ENCODE results near the gene MGAT4A. TPM values are rescaled to one million over a fixed set of nuclear protein-coding genes. Genes with fewer than 3 reads are reported as not detected.

MGAT4A gene
- total RNA-seq, 2 donors from 2014 or later, result 34.2 to 36.2 TPM

DNA sequence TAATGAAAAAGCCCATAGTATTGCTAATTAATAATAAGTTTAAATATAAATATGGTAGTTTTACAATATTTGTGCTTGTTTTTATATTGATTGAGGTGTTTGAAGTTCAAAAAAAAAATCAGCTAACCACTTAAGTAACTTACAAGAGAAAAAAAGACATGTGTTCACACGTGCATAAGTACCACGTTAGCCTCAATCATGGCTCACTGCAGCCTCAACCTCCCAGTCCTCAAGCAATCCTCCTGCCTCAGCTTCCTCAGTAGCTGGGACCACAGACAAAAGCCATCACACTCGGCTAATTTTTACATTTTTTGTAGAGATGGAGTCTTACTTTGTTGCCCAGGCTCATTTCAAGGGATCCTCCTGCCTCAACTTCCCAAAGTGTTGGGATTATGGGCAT lies 19.4 kb downstream of the MGAT4A start:
- intact Hi-C loops (cut with DNase I), result no loop called here
- DNase-seq (ENCODE audit: low spot score), result no peak

GRCh38 chr2:98710734-98711133 lies 20.2 kb downstream of the MGAT4A start:
- intact Hi-C loops (cut with DNase I), result no loop called here
- DNase-seq (ENCODE audit: low spot score), result no peak

DNA sequence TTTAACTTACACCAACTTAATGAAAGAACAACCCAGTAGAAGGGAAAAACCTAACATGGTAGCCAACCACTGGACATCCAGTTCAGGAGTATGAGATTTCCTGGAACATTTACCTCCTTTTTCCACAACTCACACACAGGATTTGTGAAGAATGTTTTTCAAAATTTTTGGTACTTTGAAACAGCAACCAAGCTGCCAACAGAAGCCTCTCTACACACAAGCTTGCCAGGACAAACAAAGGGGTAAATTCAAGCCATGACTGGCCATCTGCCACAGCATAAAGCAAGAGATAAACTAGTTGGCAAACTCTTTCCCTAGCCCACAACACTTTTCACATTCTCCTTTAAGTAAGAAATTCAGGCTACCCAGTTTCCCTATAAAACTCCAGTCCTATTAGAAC lies 21.4 kb downstream of the MGAT4A start:
- no peak for DNase-seq (ENCODE audit: low spot score)
- intact Hi-C loops (cut with DNase I), result no loop called here

- no peak for DNase-seq (ENCODE audit: low spot score)
- intact Hi-C loops (cut with DNase I), result no loop called here
These were observed 22.3 kb downstream of the MGAT4A start for GRCh38 chr2:98708396-98709186.

DNA sequence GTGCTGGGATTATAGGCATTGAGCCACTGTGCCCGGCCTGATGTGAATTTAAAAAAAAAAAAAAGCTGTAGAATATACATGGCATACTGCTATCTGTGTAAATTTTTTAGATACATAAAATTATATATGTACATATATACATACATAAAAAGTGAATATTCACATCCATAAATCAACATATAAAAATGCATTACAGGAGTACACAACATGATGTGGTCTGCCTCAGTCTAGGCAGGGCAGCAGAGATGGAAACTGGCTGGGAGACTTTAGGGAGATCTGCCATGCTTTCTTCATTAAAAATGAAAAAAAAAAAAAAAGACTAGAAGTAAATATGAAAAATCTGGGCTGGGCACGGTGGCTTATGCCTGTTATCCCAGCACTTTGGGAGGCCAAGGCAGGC lies 24.3 kb downstream of the MGAT4A start:
- intact Hi-C loops (cut with DNase I), result no loop called here
- DNase-seq (ENCODE audit: low spot score), result no peak

DNA sequence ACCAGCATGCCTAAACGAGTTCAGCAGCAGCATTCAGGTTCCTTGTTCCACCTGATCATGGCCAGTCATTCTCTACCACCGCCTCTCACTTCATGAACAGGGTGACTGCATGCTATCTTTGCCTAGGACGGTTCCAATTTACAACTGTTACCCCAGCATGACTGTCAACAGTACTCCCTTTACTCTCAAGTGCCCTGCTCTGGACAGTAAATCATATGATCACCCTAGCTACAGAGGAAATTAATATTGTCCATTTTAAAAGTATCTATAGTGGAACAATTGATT lies 25.7 kb downstream of the MGAT4A start:
- intact Hi-C loops (cut with DNase I), result no loop called here
- no peak for DNase-seq (ENCODE audit: low spot score)

GRCh38 chr2:98704499-98705332 lies 26.2 kb downstream of the MGAT4A start:
- DNase-seq (ENCODE audit: low spot score), result no peak
- intact Hi-C loops (cut with DNase I), result no loop called here

- intact Hi-C loops (cut with DNase I), result no loop called here
- DNase-seq (ENCODE audit: low spot score), result no peak
These were observed 27.2 kb downstream of the MGAT4A start for GRCh38 chr2:98703738-98704137.

DNA sequence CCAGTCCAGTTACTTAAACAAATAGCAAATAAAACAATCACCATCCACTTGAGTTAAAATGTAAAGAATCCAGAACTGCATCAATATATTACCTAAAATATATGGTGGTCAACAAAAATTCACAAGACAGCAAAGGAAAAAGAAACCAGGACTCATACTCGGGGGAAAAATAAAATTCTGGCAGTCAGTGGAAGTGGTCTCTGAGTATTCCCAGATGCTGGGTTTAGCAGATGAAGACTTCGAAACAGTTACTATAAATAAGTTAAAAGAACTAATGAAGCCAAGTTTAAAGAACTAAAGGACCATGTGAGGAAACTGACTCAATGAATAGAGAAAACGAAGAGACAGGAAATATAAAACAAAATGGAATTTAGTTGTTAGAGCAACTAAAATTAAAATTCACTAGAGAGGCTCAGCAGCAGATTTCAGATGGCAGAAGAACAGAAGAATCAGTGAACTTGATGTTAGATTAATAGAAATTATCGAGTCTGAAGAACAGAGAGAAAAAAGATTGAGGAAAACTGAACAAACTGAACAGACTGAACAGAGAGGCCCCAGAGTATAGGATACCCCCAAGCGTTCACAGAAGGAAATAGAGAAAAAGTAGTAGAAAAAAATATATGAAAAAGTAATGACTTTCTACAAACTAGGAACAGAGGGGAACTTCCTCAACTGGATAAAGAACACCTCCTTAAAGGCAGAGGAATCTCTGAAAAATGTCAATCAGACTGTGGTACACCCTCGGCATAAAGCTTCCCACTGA lies 27.9 kb downstream of the MGAT4A start:
- no peak for DNase-seq (ENCODE audit: low spot score)
- intact Hi-C loops (cut with DNase I), result no loop called here

DNA sequence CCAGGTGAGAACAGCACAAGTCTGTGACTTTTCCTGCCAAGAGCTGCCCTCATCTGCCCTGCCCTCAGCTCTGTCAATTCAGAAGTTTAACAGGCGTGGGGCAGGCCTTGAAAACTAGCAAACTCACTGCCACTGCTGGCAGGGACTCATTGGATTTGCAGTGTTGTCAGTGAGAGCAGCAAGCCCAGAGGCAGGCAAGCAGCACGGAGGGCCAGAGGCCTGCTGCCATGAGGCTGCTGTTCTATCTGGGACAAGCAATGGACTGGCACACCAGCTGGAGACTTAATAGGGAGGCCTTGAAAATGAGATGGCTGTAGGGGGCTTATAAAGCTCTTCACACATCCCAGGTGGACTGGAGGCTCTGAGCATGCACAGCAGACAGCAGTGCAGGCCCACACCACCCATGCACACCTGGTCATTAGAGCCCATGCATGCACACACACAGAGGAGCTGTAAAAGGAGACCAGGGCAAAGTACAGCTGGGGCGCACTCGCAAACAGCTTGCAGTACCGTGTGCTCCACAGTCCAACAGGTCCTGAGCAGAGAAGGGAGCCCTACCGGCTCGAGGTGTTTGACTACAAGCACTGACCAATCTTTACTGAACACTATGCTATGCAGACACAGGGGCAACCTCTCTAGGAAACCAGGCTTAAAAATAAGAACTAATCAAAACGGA lies 28.7 kb downstream of the MGAT4A start:
- intact Hi-C loops (cut with DNase I), result no loop called here

GRCh38 chr2:98701230-98701629 lies 29.7 kb downstream of the MGAT4A start:
- no peak for DNase-seq (ENCODE audit: low spot score)
- intact Hi-C loops (cut with DNase I), result no loop called here

More for the DNA sequence above, 28.7 kb downstream of the MGAT4A start:
- DNase-seq (ENCODE audit: low spot score), result no peak

GRCh38 chr2:98698896-98699295 lies 32.0 kb downstream of the MGAT4A start:
- no peak for DNase-seq (ENCODE audit: low spot score)
- intact Hi-C loops (cut with DNase I), result no loop called here

DNA sequence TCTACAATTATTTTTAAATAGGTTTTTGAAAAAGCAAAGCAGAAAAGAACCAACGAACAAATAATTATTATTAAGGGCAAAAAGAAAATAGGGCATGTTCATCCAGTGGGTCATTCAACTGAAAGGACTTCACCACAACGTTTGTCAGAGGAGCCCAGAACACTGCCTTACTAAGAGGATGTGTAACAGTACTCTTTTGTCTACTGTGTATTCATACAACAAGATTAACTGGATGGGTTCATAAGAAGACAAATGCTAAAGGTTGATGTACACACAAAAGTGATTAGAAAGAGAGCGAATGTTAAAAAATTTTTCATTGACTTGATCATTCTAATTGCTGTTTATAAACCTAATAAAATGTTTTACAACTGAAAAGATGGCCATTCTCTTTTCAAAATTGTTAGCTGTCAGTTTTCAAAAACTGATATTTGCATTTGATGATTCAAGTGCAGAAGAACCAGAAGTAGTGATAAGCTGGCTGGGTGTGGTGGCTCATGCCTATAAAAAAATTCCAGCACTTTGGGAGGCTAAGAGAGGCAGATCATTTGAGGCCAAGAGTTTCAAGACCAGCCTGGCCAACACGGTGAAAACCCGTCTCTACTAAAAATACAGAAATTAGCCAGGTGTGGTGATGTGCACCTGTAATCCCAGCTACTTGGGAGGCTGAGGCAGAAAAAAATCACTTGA lies 33.1 kb downstream of the MGAT4A start:
- intact Hi-C loops (cut with DNase I), result no loop called here
- DNase-seq (ENCODE audit: low spot score), result no peak

- DNase-seq (ENCODE audit: low spot score), result no peak
- intact Hi-C loops (cut with DNase I), result no loop called here
These were observed 34.7 kb downstream of the MGAT4A start for GRCh38 chr2:98696200-98696599.

- intact Hi-C loops (cut with DNase I), result no loop called here
- no peak for DNase-seq (ENCODE audit: low spot score)
These were observed 35.7 kb downstream of the MGAT4A start for GRCh38 chr2:98695255-98695654.

DNA sequence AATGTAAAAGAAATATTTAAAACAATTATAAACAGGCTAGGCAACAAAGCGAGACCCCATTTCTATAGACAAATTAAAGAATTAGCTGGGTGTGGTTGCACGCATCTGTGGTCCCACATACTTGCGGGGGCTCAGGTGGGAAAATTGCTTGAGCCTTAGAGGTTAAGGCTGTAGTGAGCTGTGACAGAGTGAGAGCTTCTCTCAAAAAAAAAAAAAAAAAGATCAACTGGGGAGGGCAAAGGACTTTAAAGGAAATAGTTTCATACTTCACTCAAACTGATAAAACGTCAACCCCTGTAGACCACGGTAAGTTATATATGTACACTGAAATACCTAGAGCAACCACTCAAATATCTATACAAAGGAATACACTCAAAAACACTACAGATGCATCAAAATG lies 37.5 kb downstream of the MGAT4A start:
- intact Hi-C loops (cut with DNase I), result no loop called here
- no peak for DNase-seq (ENCODE audit: low spot score)

DNA sequence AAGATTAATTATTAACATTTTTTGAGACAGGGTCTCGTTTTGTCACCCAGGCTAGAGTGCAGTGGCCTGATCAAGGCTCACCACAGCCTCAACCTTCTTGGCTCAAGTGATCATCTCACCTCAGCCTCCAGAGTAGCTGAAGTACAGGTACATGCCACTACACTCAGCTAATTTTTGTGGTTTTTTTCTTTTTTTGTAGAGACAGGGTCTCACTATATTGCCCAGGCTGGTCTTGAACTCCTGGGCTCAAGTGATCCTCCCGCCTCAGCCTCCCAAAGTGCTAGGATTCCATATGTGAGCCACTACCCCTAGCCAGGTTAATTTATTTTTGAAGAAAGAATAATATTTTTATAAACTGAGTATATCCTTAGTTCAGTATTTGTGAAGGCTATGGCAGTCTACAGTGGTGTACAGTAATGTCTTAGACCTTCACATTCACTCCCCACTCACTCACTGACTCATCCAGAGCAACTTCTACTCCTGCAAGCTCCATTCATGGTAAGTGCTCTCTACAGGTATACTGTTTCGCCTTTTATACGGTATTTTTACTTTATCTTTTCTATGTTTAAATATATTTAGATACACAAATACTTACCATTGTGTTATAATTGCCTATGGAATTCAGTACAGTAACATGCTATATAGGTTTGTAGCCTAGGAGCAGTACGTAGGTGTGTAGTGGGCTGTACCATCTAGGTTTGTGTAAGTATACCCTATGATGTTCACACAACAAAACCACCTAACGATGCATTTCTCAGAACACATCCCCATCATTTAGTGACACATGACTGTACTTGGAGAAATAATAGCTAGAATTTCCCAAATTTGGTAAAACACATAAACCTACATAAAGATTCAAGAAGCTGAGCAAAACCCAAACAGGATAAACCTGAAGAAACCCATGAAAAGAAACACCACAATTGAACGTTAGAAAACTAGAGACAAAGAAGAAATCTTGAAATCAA lies 38.6 kb downstream of the MGAT4A start:
- intact Hi-C loops (cut with DNase I), result no loop called here

DNA sequence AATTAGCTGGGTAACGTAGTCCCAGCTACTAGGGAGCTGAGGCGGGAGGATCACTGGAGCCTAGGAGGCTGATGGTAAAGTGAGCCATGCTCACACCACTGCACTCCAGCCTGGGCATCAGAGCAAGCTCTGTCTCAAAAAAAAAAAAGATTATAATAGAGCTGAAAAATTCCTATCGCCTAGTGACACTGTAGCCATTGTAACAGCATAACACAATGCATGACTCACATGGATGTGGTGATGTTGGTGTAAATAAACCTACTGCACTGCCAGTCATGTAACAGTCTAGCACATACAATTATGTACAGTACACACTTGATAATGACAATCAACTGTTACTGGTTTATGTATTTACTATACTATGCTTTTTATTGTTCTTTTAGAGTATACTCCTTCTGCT lies 39.6 kb downstream of the MGAT4A start:
- intact Hi-C loops (cut with DNase I), result no loop called here
- DNase-seq (ENCODE audit: low spot score), result no peak

More for the DNA sequence above, 38.6 kb downstream of the MGAT4A start:
- DNase-seq (ENCODE audit: low spot score), result no peak

Data from posterior vena cava (tissue), 2 donors.